K562 (cell line): ENCODE measurements around the gene ATXN7L1. TPM values are rescaled to one million over a fixed set of nuclear protein-coding genes. Genes with fewer than 3 reads are reported as not detected.
A peak's percentile ranks its signal among the peaks of the same experiment; 100 is the strongest.

Source experiments
- CEBPG ChIP-seq, 3 experiments: fragments of 200-800 bp in 1 of 3; sonication (Bioruptor generic) in 1 of 3; sonication (generic) in 1 of 3; formaldehyde crosslinking in 1 of 3; IDR thresholded peaks in 2 of 3; conservative IDR thresholded peaks in 1 of 3; 2 replicates each; pipeline versions ENCODE4 v1.6.1 to v1.8.0; 2016 to 2022; ENCODE audit warnings: missing compliant biosample characterization in 2 of 3, missing genetic modification characterization in 2 of 3, mild to moderate bottlenecking in 1 of 3, missing genetic modification reagents in 1 of 3
- HOXB6 ChIP-seq: fragments of 250-450 bp; sonication (Bioruptor Pico); IDR thresholded peaks from 2 replicates; pipeline ENCODE4 v1.5.1; 2022; ENCODE audit warnings: mild to moderate bottlenecking, borderline replicate concordance
- MAFG ChIP-seq: fragments of 450-650 bp; conservative IDR thresholded peaks from 2 replicates; pipeline ENCODE4 v1.6.1; 2016; ENCODE audit warnings: missing genetic modification characterization, missing compliant biosample characterization
- NR2C1 ChIP-seq, 2 experiments: fragments of 450-650 bp; IDR thresholded peaks; 2 replicates each; pipeline ENCODE4 v1.6.1; 2017; ENCODE audit warnings: mild to moderate bottlenecking in 2 of 2, antibody characterized with exemption in 1 of 2, inconsistent platforms in 1 of 2, missing compliant biosample characterization in 1 of 2, missing genetic modification characterization in 1 of 2
- NR2F6 ChIP-seq: fragments of 450-650 bp; formaldehyde crosslinking; IDR thresholded peaks from 2 replicates; pipeline ENCODE4 v1.4.0; 2020; ENCODE audit warnings: mild to moderate bottlenecking
- POLR2B ChIP-seq: fragments of 450-650 bp; IDR thresholded peaks from 2 replicates; pipeline ENCODE4 v1.6.1; 2018; ENCODE audit warnings: low read depth; ENCODE audit not compliant: partially characterized antibody
- TEAD2 ChIP-seq: fragments of 450-650 bp; IDR thresholded peaks from 2 replicates; pipeline ENCODE4 v1.6.1; 2016; ENCODE audit warnings: missing genetic modification characterization, control low read depth, missing compliant biosample characterization
- ZFX ChIP-seq: sonication (generic); formaldehyde crosslinking; IDR thresholded peaks from 2 replicates; pipeline ENCODE4 v1.8.0; 2022; ENCODE audit warnings: mild to moderate bottlenecking, missing genetic modification reagents, moderate library complexity
- polyA plus RNA-seq, 8 experiments: library from polyadenylated mRNA; depleted of rRNA in 4 of 8; stranded (reverse) in 5 of 8; unstranded in 3 of 8; fragments of >200 nt; fragmentation: Nextera tagmentation in 2 of 8; fragmentation: Illumina TruSeq in 1 of 8; extraction: Ambion mirVana in 2 of 8; extraction: Trizol in 1 of 8; gene quantifications; 2 replicates each; pipeline versions ENCODE4 v1.2.1 to v1.2.3, GENCODE V29; 2011 to 2014; ENCODE audit warnings: inconsistent platforms in 1 of 8, missing spikeins in 1 of 8
- total RNA-seq, 7 experiments: library from RNA; depleted of rRNA in 6 of 7; stranded (reverse); fragments of >200 nt in 6 of 7; fragmentation: Illumina TruSeq in 2 of 7; extraction: Trizol in 2 of 7; gene quantifications; 2 replicates each; pipeline versions ENCODE4 v1.2.1 to v1.2.3, GENCODE V29; 2011 to 2021; ENCODE audit warnings: low replicate concordance in 1 of 7
- TF ChIP-seq, protein P1 (sequence below): fragments of 450-650 bp; IDR thresholded peaks from 2 replicates; pipeline ENCODE4 v1.6.1; 2016; ENCODE audit warnings: mild to moderate bottlenecking, moderate library complexity
- TF ChIP-seq, protein P2 (sequence below): fragments of 450-650 bp; formaldehyde crosslinking; IDR thresholded peaks from 2 replicates; pipeline ENCODE4 v1.4.0; 2022; ENCODE audit warnings: mild to moderate bottlenecking, moderate library complexity
- TF ChIP-seq, protein P3 (sequence below): fragments of 450-650 bp; conservative IDR thresholded peaks from 2 replicates; pipeline ENCODE4 v1.6.1; 2016; ENCODE audit warnings: missing genetic modification characterization, low read depth, mild to moderate bottlenecking, control low read depth, missing compliant biosample characterization

Gene ATXN7L1
- total and polyA plus RNA-seq, 9 of the 15 experiments (the other 6 are each of a cell fraction or from before 2014, with no cell fraction given): 6.6 to 13.7 (median 10.7) TPM

DNA sequence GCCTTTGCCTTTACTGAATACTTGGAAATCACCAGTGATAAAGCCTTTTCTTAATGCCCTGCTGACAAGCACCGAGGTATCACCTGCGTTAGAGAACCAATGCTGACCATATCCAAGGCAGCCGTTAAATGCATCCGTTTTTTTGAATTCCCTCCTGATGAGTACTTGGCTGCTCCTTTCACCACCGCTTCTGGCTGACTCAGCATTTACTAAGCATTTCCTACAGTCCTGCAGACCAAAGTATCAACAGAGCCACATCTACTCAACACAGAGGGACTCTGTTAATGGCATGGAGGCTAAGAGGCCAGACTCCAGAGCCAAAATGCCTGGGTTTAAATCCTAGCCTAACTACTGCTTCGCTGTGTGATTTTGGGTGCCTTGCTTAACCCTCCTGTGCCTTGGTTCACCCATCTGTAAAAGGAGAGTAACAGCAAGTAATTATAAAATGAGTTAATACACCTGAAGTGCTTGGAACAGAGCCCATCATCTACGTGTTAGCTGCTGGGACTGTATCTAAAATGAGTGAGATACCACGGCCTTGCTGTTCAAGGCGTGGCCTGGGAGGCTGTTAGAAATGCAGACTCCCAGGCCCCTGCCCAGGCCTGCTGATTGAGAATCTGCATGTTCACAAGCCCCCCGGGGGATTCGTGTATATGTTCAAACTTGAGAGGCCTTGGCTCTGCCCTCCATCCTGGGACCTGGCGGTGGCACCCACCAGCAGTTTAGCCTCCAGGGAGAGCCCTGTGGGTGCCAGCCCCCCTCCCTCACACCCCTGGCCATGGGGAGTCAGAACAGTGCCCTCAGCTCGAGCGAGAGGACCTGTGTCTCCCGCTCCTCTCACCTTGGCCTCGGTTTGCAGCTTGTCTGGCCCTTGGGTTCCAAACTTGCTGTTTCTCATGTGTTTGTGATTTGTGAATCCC, 264.3 kb downstream of the ATXN7L1 start (continued):
- TF ChIP-seq, protein P1, sequence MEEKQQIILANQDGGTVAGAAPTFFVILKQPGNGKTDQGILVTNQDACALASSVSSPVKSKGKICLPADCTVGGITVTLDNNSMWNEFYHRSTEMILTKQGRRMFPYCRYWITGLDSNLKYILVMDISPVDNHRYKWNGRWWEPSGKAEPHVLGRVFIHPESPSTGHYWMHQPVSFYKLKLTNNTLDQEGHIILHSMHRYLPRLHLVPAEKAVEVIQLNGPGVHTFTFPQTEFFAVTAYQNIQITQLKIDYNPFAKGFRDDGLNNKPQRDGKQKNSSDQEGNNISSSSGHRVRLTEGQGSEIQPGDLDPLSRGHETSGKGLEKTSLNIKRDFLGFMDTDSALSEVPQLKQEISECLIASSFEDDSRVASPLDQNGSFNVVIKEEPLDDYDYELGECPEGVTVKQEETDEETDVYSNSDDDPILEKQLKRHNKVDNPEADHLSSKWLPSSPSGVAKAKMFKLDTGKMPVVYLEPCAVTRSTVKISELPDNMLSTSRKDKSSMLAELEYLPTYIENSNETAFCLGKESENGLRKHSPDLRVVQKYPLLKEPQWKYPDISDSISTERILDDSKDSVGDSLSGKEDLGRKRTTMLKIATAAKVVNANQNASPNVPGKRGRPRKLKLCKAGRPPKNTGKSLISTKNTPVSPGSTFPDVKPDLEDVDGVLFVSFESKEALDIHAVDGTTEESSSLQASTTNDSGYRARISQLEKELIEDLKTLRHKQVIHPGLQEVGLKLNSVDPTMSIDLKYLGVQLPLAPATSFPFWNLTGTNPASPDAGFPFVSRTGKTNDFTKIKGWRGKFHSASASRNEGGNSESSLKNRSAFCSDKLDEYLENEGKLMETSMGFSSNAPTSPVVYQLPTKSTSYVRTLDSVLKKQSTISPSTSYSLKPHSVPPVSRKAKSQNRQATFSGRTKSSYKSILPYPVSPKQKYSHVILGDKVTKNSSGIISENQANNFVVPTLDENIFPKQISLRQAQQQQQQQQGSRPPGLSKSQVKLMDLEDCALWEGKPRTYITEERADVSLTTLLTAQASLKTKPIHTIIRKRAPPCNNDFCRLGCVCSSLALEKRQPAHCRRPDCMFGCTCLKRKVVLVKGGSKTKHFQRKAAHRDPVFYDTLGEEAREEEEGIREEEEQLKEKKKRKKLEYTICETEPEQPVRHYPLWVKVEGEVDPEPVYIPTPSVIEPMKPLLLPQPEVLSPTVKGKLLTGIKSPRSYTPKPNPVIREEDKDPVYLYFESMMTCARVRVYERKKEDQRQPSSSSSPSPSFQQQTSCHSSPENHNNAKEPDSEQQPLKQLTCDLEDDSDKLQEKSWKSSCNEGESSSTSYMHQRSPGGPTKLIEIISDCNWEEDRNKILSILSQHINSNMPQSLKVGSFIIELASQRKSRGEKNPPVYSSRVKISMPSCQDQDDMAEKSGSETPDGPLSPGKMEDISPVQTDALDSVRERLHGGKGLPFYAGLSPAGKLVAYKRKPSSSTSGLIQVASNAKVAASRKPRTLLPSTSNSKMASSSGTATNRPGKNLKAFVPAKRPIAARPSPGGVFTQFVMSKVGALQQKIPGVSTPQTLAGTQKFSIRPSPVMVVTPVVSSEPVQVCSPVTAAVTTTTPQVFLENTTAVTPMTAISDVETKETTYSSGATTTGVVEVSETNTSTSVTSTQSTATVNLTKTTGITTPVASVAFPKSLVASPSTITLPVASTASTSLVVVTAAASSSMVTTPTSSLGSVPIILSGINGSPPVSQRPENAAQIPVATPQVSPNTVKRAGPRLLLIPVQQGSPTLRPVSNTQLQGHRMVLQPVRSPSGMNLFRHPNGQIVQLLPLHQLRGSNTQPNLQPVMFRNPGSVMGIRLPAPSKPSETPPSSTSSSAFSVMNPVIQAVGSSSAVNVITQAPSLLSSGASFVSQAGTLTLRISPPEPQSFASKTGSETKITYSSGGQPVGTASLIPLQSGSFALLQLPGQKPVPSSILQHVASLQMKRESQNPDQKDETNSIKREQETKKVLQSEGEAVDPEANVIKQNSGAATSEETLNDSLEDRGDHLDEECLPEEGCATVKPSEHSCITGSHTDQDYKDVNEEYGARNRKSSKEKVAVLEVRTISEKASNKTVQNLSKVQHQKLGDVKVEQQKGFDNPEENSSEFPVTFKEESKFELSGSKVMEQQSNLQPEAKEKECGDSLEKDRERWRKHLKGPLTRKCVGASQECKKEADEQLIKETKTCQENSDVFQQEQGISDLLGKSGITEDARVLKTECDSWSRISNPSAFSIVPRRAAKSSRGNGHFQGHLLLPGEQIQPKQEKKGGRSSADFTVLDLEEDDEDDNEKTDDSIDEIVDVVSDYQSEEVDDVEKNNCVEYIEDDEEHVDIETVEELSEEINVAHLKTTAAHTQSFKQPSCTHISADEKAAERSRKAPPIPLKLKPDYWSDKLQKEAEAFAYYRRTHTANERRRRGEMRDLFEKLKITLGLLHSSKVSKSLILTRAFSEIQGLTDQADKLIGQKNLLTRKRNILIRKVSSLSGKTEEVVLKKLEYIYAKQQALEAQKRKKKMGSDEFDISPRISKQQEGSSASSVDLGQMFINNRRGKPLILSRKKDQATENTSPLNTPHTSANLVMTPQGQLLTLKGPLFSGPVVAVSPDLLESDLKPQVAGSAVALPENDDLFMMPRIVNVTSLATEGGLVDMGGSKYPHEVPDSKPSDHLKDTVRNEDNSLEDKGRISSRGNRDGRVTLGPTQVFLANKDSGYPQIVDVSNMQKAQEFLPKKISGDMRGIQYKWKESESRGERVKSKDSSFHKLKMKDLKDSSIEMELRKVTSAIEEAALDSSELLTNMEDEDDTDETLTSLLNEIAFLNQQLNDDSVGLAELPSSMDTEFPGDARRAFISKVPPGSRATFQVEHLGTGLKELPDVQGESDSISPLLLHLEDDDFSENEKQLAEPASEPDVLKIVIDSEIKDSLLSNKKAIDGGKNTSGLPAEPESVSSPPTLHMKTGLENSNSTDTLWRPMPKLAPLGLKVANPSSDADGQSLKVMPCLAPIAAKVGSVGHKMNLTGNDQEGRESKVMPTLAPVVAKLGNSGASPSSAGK: no peak
- no peak for TF ChIP-seq NR2C1 (IDR thresholded peaks at IDR 0.05)
- no peak for TF ChIP-seq NR2C1 (tag; IDR thresholded peaks at IDR 0.05)
- TF ChIP-seq, protein P2, sequence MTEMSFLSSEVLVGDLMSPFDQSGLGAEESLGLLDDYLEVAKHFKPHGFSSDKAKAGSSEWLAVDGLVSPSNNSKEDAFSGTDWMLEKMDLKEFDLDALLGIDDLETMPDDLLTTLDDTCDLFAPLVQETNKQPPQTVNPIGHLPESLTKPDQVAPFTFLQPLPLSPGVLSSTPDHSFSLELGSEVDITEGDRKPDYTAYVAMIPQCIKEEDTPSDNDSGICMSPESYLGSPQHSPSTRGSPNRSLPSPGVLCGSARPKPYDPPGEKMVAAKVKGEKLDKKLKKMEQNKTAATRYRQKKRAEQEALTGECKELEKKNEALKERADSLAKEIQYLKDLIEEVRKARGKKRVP (CRISPR knock-in tag): no peak
- no peak for TF ChIP-seq ZFX (CRISPR knock-in tag)
- no peak for TF ChIP-seq NR2F6 (CRISPR knock-in tag)
- TF ChIP-seq CEBPG (CRISPR knock-in tag; IDR thresholded peaks at IDR 0.05): no peak
- no peak for TF ChIP-seq CEBPG (tag; conservative IDR thresholded peaks at IDR 0.05 in 1 of 2, IDR thresholded peaks at IDR 0.05 in 1 of 2)
- no peak for TF ChIP-seq HOXB6 (CRISPR knock-in tag)
- no peak for TF ChIP-seq TEAD2
- no peak for TF ChIP-seq POLR2B
- peak; percentile 99 for TF ChIP-seq MAFG (tag)
- TF ChIP-seq, protein P3, sequence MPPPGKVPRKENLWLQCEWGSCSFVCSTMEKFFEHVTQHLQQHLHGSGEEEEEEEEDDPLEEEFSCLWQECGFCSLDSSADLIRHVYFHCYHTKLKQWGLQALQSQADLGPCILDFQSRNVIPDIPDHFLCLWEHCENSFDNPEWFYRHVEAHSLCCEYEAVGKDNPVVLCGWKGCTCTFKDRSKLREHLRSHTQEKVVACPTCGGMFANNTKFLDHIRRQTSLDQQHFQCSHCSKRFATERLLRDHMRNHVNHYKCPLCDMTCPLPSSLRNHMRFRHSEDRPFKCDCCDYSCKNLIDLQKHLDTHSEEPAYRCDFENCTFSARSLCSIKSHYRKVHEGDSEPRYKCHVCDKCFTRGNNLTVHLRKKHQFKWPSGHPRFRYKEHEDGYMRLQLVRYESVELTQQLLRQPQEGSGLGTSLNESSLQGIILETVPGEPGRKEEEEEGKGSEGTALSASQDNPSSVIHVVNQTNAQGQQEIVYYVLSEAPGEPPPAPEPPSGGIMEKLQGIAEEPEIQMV (tag): no peak
